ENCODE measurements around the gene GNPDA2.
"Not testable (repeated sequence)": the region's sequence is repeated elsewhere in the genome, so short reads cannot be mapped to it uniquely, and the experiment has no call there.

GNPDA2 gene

GRCh38 chr4:44726038-44726871 lies at the start of gene GNPDA2:
Gene GNPDA2 (minus strand): TSS chr4:44726556. CDS start chr4:44722207, 4,349 bp downstream.
- peak; percentile 88 to 92 for ATAC-seq

- no peak for ATAC-seq
Observed at GRCh38 chr4:44772340-44772739, 46.0 kb upstream of the GNPDA2 start.

- no peak for ATAC-seq
Observed at GRCh38 chr4:44771789-44772188, 45.4 kb upstream of the GNPDA2 start.

- ATAC-seq, result no peak
Observed at GRCh38 chr4:44766453-44766852, 40.1 kb upstream of the GNPDA2 start.

DNA sequence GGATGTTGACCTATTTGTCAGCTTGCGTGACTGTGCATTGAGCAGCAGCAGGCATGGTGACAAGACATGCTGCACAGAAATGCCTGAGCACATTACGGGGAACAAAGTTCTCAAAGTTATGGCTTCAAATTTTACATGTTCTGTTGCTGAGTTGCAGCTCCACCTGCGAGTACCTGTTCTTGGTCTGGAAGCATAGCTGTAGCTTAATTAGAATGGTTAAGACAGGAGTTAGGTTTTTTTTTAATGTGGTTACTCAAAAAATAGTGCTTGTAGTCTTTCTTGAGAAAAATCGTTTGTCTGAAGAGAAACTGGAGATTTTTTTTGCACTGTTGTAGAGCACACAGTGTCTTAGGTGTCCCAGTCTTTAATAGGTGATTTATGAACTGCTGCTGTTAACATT lies 38.8 kb upstream of the GNPDA2 start:
- no peak for ATAC-seq

DNA sequence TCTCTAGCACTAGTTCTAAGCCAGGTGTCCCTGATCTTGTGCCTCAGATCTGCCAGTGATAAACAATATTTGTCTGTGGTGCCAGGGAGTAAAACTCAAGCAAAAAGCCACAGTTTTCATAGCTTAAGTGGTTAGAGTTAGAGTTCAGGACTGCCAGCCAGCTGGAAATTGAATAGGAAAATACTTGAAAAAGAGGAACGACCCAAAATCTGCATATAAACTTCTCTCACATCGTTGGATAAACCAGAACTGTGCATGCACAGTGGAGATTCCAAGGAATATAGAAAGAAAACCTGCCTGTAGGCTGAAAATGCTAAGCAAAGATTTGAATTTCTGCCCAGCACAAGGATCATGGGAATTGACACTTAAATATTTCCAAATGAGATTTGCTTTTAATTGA lies 35.0 kb upstream of the GNPDA2 start:
- no peak for ATAC-seq

GRCh38 chr4:44760142-44760898 lies 34.0 kb upstream of the GNPDA2 start:
- peak in 1 of 2 donors; percentile 32 for ATAC-seq

DNA sequence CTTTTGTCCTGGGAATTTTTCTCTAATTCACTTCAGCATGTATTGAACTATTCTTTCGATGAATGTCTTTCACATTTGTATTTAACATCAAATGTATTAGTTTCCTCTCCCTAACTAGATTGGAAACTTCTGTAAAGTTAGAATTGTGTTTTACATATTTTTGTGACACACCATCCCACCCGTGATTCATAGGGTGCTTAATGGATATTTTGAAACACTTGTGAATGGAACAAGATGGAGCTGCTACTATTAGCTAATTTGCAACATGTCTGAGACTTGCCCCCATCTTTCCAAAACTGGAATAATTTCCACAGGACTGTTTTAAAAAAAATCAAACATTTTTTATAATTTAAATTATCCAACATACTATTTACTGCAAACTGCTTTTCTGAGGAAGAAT lies 30.2 kb upstream of the GNPDA2 start:
- ATAC-seq, result no peak

DNA sequence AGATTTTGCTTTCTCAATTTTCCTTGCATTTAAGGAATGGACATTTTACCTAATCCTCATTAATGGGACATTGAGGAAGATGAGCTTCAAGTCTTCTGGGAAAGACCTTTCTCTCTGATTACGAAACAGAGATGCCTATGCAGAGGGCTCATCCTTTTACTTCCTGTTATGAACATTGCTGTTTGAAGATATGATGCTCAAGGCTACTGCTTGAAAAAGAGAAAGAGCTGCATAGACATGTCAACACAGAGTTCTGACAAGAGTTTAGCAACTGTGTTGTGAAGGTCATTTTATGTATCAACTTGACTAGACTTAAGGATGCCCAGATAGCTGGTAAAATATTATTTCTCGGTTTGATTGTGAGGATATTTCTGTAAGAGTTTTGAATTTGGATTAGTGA lies 13.8 kb upstream of the GNPDA2 start:
- no peak for ATAC-seq

DNA sequence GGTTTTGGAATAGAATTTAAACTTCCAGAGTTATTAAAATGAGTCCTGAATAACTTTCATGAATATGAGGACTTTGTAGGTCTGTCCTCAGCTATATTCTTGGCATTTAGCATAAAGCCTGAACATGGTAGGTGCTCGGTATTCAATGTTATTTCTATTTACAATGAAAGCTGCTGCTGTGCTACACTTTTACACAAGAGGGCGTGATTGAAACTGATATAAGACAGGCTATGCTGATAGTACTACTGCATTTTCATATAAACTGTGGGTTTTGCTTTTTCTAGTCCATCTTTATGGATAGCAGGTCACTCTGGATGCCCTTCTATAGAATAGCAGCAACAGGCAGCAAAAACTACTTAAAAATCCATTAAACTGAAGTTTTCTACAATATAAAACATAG lies 12.3 kb upstream of the GNPDA2 start:
- no peak for ATAC-seq

- ATAC-seq, result no peak
Observed at GRCh38 chr4:44736900-44737299, 10.5 kb upstream of the GNPDA2 start.

- ATAC-seq, result not testable (repeated sequence)
Observed at GRCh38 chr4:44728694-44729093, 2.3 kb upstream of the GNPDA2 start.

DNA sequence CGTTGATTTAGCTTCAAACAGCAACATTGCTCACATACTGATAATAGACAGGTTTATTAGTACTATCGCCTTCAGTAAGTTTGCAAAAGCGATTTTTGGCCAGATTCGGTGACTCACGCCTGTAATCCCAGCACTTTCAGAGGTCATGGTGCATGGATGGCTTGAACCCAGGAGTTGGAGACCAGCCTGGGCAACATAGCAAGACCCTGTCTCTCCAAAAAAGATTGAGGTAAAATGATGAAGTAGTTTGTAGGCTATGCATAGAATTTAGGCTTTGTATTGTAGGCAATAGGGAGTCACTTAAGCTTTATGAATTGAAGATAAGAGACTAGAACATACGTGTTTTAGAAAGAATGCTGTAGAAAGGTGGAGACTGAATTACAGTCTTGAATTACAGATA lies 1.1 kb upstream of the GNPDA2 start:
- ATAC-seq, result no peak

- no peak for ATAC-seq
Observed at GRCh38 chr4:44725726-44726037, 674 bp downstream of the GNPDA2 start.

- ATAC-seq, result no peak
Observed at GRCh38 chr4:44725166-44725565, 1.2 kb downstream of the GNPDA2 start.

DNA sequence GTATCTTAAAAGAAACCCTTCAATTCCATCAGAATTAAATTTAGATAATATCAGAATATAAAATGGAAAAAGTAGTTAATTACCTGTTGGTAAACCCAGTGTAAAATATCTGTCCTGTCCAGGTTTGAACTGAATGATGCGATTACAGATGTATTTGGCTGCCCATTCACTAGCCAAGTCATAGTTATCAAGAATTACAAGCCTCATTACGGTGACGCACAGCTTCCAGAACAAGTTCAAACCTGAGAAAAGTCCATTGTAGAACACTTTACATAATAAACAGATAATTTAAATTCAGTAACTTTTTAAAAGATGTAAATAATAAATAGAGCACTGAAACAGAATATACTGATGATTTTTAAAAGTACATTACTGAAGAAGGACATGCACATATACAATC lies 4.4 kb downstream of the GNPDA2 start:
- ATAC-seq, result no peak

- no peak for ATAC-seq
Observed at GRCh38 chr4:44720371-44720770, 6.0 kb downstream of the GNPDA2 start.

DNA sequence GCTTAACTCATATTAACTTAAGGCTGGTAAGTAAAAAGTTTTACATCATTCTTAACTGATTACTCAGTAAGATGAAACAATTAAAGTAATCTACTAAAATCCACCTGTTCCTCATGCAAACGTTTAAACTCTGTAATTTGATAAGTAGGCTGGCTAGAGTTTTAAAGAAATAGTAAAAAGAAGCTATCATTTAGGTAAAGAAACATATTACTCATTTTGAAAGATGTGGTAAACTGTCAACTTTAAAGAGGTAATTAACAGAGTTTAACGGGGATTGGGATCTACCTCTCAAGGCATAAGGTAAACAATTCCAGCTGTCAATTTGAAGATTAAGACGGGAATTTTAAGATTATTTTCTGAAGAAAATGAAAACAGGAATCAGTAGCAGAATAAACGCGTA lies 9.8 kb downstream of the GNPDA2 start:
- ATAC-seq, result no peak

GRCh38 chr4:44713125-44713524 lies 13.2 kb downstream of the GNPDA2 start:
- ATAC-seq, result no peak

DNA sequence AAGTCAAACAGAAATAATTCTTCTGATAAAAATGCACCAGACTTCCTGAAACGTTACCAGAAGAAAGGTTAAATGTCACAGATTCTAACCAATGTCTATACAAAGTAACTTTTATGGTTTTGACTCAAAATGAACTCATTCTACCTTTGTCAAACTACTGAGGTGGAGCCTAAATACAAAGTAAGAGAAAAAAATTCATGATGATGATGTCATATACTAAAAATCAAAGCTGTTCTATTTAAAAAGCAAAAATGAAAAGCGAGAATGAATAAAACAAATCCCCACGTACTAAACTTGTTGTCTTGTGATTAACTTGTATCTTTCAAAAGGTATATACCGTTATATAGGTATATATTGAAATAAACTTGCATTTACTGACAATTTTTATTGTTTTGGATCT lies 21.7 kb downstream of the GNPDA2 start:
- no peak for ATAC-seq

DNA sequence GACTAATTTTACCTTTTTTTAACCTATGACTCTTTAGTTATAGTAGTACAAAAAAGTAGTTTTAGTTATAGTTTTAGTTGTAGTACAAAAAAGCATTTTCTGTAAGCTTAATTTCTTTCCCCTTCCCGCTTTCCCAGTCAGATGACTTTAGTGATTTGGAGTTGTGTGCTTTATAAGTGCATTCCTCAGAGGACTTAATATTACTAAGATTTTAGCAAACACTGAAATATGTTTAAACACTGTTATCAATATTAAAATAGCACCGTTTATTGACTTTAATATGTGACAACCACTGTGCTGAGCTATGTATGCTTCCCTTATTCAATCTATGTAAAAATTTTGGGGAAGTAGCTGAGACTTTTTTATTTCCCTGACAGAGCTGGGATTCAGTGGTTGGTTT lies 25.3 kb downstream of the GNPDA2 start:
- no peak for ATAC-seq

DNA sequence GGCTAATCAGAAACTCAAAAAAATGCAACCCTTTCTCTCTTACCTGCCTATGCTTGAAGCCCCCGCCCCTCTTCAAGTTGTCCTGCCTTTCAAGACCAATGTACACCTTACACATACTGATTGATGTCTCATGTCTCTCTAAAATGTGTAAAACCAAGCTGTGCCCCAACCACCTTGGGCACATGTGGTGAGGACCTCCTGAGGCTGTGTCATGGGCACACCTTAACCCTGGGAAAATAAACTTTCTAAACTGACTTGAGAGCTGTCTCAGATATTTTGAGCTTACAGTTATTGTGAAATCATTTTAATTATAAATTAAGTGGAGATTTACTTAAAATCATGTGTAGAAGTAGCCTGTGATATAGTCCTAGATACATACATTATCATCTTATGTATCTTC lies 25.9 kb downstream of the GNPDA2 start:
- no peak for ATAC-seq

DNA sequence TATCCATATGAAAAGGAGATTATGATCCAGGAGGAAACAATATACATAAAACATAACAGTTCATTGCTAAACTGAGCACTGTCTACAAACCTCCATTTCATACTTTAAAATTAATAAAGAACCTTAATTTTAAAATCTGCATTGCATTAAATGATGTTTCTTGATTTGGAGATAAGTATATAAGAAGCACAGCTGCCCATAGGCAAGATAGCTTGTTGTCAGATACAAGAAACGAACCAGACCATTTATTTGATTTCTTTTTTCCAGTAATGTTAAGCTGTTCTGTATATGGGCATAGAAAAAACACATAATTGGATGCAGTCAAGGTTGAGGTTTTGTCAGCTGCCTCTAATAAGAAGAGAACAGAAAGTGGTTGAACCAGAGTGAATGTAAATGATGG lies 41.7 kb downstream of the GNPDA2 start:
- ATAC-seq, result no peak

- peak; percentile 3 to 6 for ATAC-seq
Observed at GRCh38 chr4:44679060-44679459, 47.3 kb downstream of the GNPDA2 start.

Measured in activated CD4-positive, CD25-positive, alpha-beta regulatory T cell treated with anti-CD3 and anti-CD28 coated beads, Interleukin-2, amount 50 U/mL, for 24 hours (primary cell).